Central memory CD8-positive, alpha-beta T cell (primary cell): ENCODE data around the gene SLC6A20.
A peak's percentile ranks its signal among the peaks of the same experiment; 100 is the strongest.

ENCODE experiments used
- ATAC-seq: fragments of 150-1000 bp; cut with Tn5 transposase; replicated peaks from 2 replicates; pipeline ENCODE4 v1.10.0; 2022; ENCODE audit warnings: mild to moderate bottlenecking, moderate FRiP score, moderate number of reproducible peaks; ENCODE audit not compliant: poor library complexity, severe bottlenecking; ENCODE audit errors: extremely low read depth
- DNase-seq, 2 donors: peaks; one replicate each; pipeline ENCODE4 v3.0.0; 2021; ENCODE audit warnings: low spot score in 2 of 2
- H3K27ac Mint-ChIP-seq: one replicate; pipeline ENCODE4 v1.8.0; 2022; ENCODE audit warnings: low read depth, mild to moderate bottlenecking, moderate library complexity, mixed read lengths
- H3K27me3 Mint-ChIP-seq: one replicate; pipeline ENCODE4 v1.8.0; 2022; ENCODE audit warnings: mixed read lengths
- H3K36me3 Mint-ChIP-seq: one replicate; pipeline ENCODE4 v1.8.0; 2022; ENCODE audit warnings: mild to moderate bottlenecking, moderate library complexity, mixed read lengths; ENCODE audit not compliant: insufficient read depth
- H3K4me1 Mint-ChIP-seq: one replicate; pipeline ENCODE4 v1.8.0; 2022; ENCODE audit warnings: mixed read lengths
- H3K4me3 Mint-ChIP-seq: one replicate; pipeline ENCODE4 v1.8.0; 2022; ENCODE audit warnings: mild to moderate bottlenecking, moderate library complexity, mixed read lengths
- H3K9me3 Mint-ChIP-seq: one replicate; pipeline ENCODE4 v1.8.0; 2022; ENCODE audit warnings: mixed read lengths

The SLC6A20 gene

GRCh38 chr3:45795882-45796765, at the start of gene SLC6A20:
Gene SLC6A20 (minus strand): TSS chr3:45796536. CDS start chr3:45796419, 117 bp downstream.
- ATAC-seq (peak; percentile 67), DNase-seq (no peak)
- H3K4me3 Mint-ChIP-seq = peak within 1 kb of the TSS; percentile 73
- peaks cover 15% of the 10 kb centered on the region for H3K4me1 Mint-ChIP-seq
- peaks cover 70% of the 10 kb centered on the region for H3K27me3 Mint-ChIP-seq
- no peaks in the 10 kb centered on the region for H3K36me3 Mint-ChIP-seq
- no peak within 1 kb of the TSS for H3K27ac Mint-ChIP-seq
- no peaks in the 10 kb centered on the region for H3K9me3 Mint-ChIP-seq

- DNase-seq = no peak
- Mint-ChIP-seq H3K27ac (no peak overlapping the region), H3K9me3 (no peaks in the 10 kb centered on the region), H3K4me1 (peaks cover 19% of the 10 kb centered on the region), H3K27me3 (no peaks in the 10 kb centered on the region), H3K36me3 (peaks cover 8% of the 10 kb centered on the region), H3K4me3 (no peak overlapping the region)
- no peak for ATAC-seq
Measured at GRCh38 chr3:45844616-45845015, 48.3 kb upstream of the SLC6A20 start.

GRCh38 chr3:45842851-45843625, 46.7 kb upstream of the SLC6A20 start:
- Mint-ChIP-seq H3K4me3 (peak overlapping the region; percentile 90), H3K9me3 (no peaks in the 10 kb centered on the region), H3K36me3 (peaks cover 8% of the 10 kb centered on the region), H3K27ac (no peak overlapping the region), H3K27me3 (no peaks in the 10 kb centered on the region), H3K4me1 (peaks cover 19% of the 10 kb centered on the region)
- ATAC-seq = no peak
- DNase-seq = no peak

- ATAC-seq (peak; percentile 93), DNase-seq (peak; percentile 71 to 85)
- Mint-ChIP-seq H3K4me1 (peaks cover 19% of the 10 kb centered on the region), H3K36me3 (peaks cover 8% of the 10 kb centered on the region), H3K27me3 (no peaks in the 10 kb centered on the region), H3K9me3 (no peaks in the 10 kb centered on the region), H3K4me3 (peak within 1 kb of the TSS; percentile 90), H3K27ac (peak within 1 kb of the TSS; percentile 94)
Measured at GRCh38 chr3:45841757-45842491, 45.6 kb upstream of the SLC6A20 start, which contains the start of gene LZTFL1. Gene LZTFL1 (minus strand): TSS chr3:45842119. CDS start chr3:45841991, 128 bp downstream.

- ATAC-seq (peak; percentile 74), DNase-seq (peak in 1 of 2 donors; percentile 14)
- Mint-ChIP-seq H3K9me3 (no peaks in the 10 kb centered on the region), H3K4me3 (peak overlapping the region; percentile 90), H3K27me3 (no peaks in the 10 kb centered on the region), H3K36me3 (peaks cover 8% of the 10 kb centered on the region), H3K4me1 (peaks cover 19% of the 10 kb centered on the region), H3K27ac (peak overlapping the region; percentile 94)
Measured at GRCh38 chr3:45841420-45841756, 45.1 kb upstream of the SLC6A20 start.

- H3K9me3 Mint-ChIP-seq = no peaks in the 10 kb centered on the region
- H3K27ac Mint-ChIP-seq = no peak overlapping the region
- no peaks in the 10 kb centered on the region for H3K27me3 Mint-ChIP-seq
- DNase-seq (no peak), ATAC-seq (no peak)
- H3K4me3 Mint-ChIP-seq = no peak overlapping the region
- peaks cover 19% of the 10 kb centered on the region for H3K4me1 Mint-ChIP-seq
- peaks cover 15% of the 10 kb centered on the region for H3K36me3 Mint-ChIP-seq
Measured at GRCh38 chr3:45838466-45838865, 42.1 kb upstream of the SLC6A20 start.

GRCh38 chr3:45832699-45833098, 36.4 kb upstream of the SLC6A20 start:
- Mint-ChIP-seq H3K9me3 (no peaks in the 10 kb centered on the region), H3K27ac (no peak overlapping the region), H3K36me3 (peaks cover 21% of the 10 kb centered on the region), H3K27me3 (no peaks in the 10 kb centered on the region), H3K4me1 (no peaks in the 10 kb centered on the region), H3K4me3 (no peak overlapping the region)
- DNase-seq = no peak
- no peak for ATAC-seq

- ATAC-seq = no peak
Measured at GRCh38 chr3:45830121-45830520, 33.8 kb upstream of the SLC6A20 start.

GRCh38 chr3:45826908-45827307, 30.6 kb upstream of the SLC6A20 start:
- Mint-ChIP-seq H3K27ac (no peak overlapping the region), H3K4me1 (no peaks in the 10 kb centered on the region), H3K9me3 (no peaks in the 10 kb centered on the region), H3K4me3 (no peak overlapping the region), H3K27me3 (no peaks in the 10 kb centered on the region), H3K36me3 (peaks cover 18% of the 10 kb centered on the region)
- no peak for ATAC-seq
- DNase-seq = no peak

More at GRCh38 chr3:45830121-45830520, 33.8 kb upstream of the SLC6A20 start:
- H3K9me3 Mint-ChIP-seq = no peaks in the 10 kb centered on the region
- no peak for DNase-seq
- no peaks in the 10 kb centered on the region for H3K4me1 Mint-ChIP-seq
- H3K36me3 Mint-ChIP-seq = peaks cover 22% of the 10 kb centered on the region
- no peak overlapping the region for H3K27ac Mint-ChIP-seq
- no peaks in the 10 kb centered on the region for H3K27me3 Mint-ChIP-seq
- no peak overlapping the region for H3K4me3 Mint-ChIP-seq

- Mint-ChIP-seq H3K36me3 (peaks cover 18% of the 10 kb centered on the region), H3K9me3 (no peaks in the 10 kb centered on the region), H3K27ac (no peak overlapping the region), H3K4me1 (no peaks in the 10 kb centered on the region), H3K4me3 (no peak overlapping the region), H3K27me3 (no peaks in the 10 kb centered on the region)
- no peak for ATAC-seq
- DNase-seq = no peak
Measured at GRCh38 chr3:45826321-45826720, 30.0 kb upstream of the SLC6A20 start.

- H3K27ac Mint-ChIP-seq = no peak overlapping the region
- DNase-seq (no peak), ATAC-seq (no peak)
- peaks cover 6% of the 10 kb centered on the region for H3K36me3 Mint-ChIP-seq
- H3K27me3 Mint-ChIP-seq = no peaks in the 10 kb centered on the region
- H3K4me3 Mint-ChIP-seq = no peak overlapping the region
- no peaks in the 10 kb centered on the region for H3K9me3 Mint-ChIP-seq
- H3K4me1 Mint-ChIP-seq = no peaks in the 10 kb centered on the region
Measured at GRCh38 chr3:45821127-45821526, 24.8 kb upstream of the SLC6A20 start.

GRCh38 chr3:45819543-45819942, 23.2 kb upstream of the SLC6A20 start:
- H3K4me3 Mint-ChIP-seq = no peak overlapping the region
- no peaks in the 10 kb centered on the region for H3K4me1 Mint-ChIP-seq
- peaks cover 5% of the 10 kb centered on the region for H3K36me3 Mint-ChIP-seq
- H3K27ac Mint-ChIP-seq = no peak overlapping the region
- no peaks in the 10 kb centered on the region for H3K9me3 Mint-ChIP-seq
- DNase-seq = no peak
- ATAC-seq = no peak
- H3K27me3 Mint-ChIP-seq = no peaks in the 10 kb centered on the region
